ENCODE results near the gene TMEM50B. TPM values are rescaled to one million over a fixed set of nuclear protein-coding genes. Genes with fewer than 3 reads are reported as not detected.

Gene TMEM50B
- total RNA-seq, 6 donors from 2014 or later = 45.1 to 155 (median 68.0) TPM

DNA sequence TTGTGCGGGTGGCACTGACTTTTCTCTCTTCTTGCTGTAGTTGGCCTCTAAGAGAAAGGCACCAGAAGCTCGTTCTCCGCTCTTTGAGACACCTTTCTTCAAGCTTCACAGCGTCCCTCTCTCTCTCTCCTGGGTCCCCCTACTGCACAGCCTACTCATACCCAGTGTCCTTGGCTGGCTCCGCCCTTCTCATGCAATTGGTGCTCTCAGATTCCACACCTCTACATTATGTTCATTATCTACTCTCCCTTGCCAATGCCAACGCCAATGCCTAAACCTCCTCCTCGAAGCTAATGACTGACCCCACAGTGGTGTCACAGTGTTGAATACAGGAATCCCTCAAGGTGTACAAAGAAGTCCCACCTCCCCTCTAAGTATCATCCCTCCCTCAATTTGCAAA lies 16.6 kb upstream of the TMEM50B start:
- no peak for TF ChIP-seq POLR2AphosphoS5 (IDR thresholded peaks at IDR 0.05)
- no peak for TF ChIP-seq CTCF (IDR thresholded peaks at IDR 0.05)
- no peak for TF ChIP-seq POLR2A (IDR thresholded peaks at IDR 0.05)
- TF ChIP-seq EP300 (IDR thresholded peaks at IDR 0.05) = no peak
- H3K4me1 ChIP-seq = peaks cover 0 to 7% (median 6%) of the 10 kb centered on the region in 4 donors
- DNase-seq (no peak), ATAC-seq (ENCODE audit: low FRiP score in 2 of 2) (no peak)
- WGBS, 2 donors = 67 to 75% methylated on average over 7 of the region's 7 CpGs
- no peak overlapping the region for H3K27ac ChIP-seq
- H3K9me3 ChIP-seq = no peaks in the 10 kb centered on the region
- no peaks in the 10 kb centered on the region for H3K36me3 ChIP-seq
- H3K4me3 ChIP-seq = no peak overlapping the region
- H3K27me3 ChIP-seq = no peaks in the 10 kb centered on the region

DNA sequence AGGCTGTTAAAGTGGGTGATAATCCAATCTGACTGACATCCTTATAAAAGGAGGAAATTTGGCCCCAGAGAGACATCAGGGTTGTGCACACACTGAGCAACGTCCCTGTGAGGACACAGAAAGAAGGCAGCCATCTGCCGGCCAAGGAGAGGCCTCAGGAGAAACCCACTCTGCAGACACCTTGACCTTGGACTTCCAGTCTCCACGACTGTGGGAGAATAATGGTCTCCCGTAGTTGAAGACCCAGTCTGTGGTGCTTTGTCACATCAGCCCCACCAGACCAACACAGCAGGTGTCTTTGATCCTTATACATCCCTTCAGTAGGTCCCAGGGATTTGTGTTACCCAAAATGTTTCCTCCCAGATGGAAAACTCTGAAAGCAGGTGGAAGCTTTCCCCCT lies 16.0 kb upstream of the TMEM50B start:
- WGBS, 2 donors = 50 to 54% methylated on average over 4 of the region's 4 CpGs
- TF ChIP-seq CTCF (IDR thresholded peaks at IDR 0.05) (no peak), POLR2AphosphoS5 (IDR thresholded peaks at IDR 0.05) (no peak), POLR2A (IDR thresholded peaks at IDR 0.05) (no peak), EP300 (IDR thresholded peaks at IDR 0.05) (no peak)

DNA sequence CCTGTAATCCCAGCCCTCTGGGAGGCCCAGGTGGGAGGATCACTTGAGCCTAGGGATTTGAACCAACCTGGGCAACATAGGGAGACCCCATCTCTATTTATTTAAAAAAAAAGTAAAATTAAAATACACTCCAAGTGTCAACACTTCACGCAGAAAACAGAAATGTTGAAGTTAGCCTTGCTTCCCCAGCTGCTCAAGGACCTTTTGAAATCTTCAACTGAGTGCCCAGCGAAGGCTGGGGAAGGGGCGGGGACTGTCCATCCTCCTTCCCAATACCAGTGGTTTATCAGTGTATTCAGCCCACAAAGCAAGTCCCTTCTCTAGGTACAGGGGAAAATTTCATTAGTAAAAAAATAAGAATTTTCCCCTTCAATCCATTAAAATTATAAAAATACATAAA lies 14.0 kb upstream of the TMEM50B start:
- Histone ChIP-seq H3K4me3 (no peak overlapping the region), H3K36me3 (no peaks in the 10 kb centered on the region), H3K27me3 (no peaks in the 10 kb centered on the region), H3K9me3 (no peaks in the 10 kb centered on the region), H3K27ac (no peak overlapping the region), H3K4me1 (peaks cover 4 to 14% (median 10%) of the 10 kb centered on the region in 4 donors)
- TF ChIP-seq POLR2AphosphoS5 (IDR thresholded peaks at IDR 0.05) = no peak
- no peak for TF ChIP-seq CTCF (IDR thresholded peaks at IDR 0.05)
- no peak for TF ChIP-seq EP300 (IDR thresholded peaks at IDR 0.05)
- no peak for TF ChIP-seq POLR2A (IDR thresholded peaks at IDR 0.05)
- WGBS, 2 donors = 52 to 67% methylated on average over 3 of the region's 3 CpGs
- DNase-seq (no peak), ATAC-seq (ENCODE audit: low FRiP score in 2 of 2) (no peak)

More for the DNA sequence above, 16.0 kb upstream of the TMEM50B start:
- Histone ChIP-seq H3K4me1 (peaks cover 2 to 11% (median 10%) of the 10 kb centered on the region in 4 donors), H3K27ac (no peak overlapping the region), H3K4me3 (no peak overlapping the region), H3K9me3 (no peaks in the 10 kb centered on the region), H3K36me3 (no peaks in the 10 kb centered on the region), H3K27me3 (no peaks in the 10 kb centered on the region)
- no peak for DNase-seq
- ATAC-seq (ENCODE audit: low FRiP score in 2 of 2) = no peak

- no peaks in the 10 kb centered on the region for H3K36me3 ChIP-seq
- H3K4me3 ChIP-seq = no peak overlapping the region
- TF ChIP-seq CTCF (IDR thresholded peaks at IDR 0.05) = no peak
- no peak for TF ChIP-seq POLR2A (IDR thresholded peaks at IDR 0.05)
- no peak for TF ChIP-seq POLR2AphosphoS5 (IDR thresholded peaks at IDR 0.05)
- TF ChIP-seq EP300 (IDR thresholded peaks at IDR 0.05) = no peak
- WGBS, 2 donors = 49 to 66% methylated on average over 2 of the region's 2 CpGs
- ATAC-seq (ENCODE audit: low FRiP score in 2 of 2) (no peak), DNase-seq (no peak)
- no peaks in the 10 kb centered on the region for H3K9me3 ChIP-seq
- H3K27ac ChIP-seq = no peak overlapping the region
- no peaks in the 10 kb centered on the region for H3K27me3 ChIP-seq
- peaks cover 4 to 14% (median 10%) of the 10 kb centered on the region in 4 donors for H3K4me1 ChIP-seq
Measured at GRCh38 chr21:33492571-33492970, 12.8 kb upstream of the TMEM50B start.

DNA sequence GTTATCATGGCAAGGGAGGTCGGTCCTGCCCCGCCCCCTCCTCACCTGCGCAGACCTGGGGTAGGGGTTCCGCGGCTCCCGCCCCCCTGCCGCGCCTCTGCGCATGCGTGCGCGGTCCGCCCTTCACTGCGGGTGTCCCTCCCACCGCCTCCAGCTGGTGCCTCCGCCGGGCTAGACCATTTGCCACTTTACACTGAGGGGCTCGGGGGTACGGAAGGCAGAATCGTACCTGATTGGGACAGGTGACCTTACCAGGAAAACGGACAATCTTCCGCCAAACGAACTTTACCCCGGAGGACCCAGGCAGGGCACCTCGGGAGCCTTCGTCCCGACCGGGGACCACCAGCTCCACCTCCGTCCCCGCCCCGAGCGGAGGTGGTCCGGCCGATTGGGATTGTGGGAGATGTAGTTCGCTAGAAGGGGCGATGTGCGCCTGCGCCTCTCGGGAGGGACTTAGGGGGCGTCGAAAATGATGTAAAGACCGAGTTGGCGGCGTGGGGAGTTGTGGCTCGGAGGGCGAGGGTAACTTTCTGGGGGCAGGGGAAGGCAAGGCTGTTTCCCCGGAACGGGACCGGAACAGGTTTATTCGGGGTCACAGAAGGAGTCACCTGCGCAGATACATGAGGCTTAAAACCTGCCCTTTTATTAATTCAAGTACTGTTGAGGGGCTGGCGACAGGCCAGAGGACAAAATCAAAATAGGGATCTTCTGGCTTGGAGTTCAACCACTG lies 11.8 kb upstream of the TMEM50B start, which contains the start of gene DNAJC28:
DNAJC28 (minus strand) TSS at position 344 of the 730 bp plus-strand sequence. CDS start 2,323 bp downstream, outside the sequence.
- WGBS, 2 donors = 1% methylated on average over 22 to 29 of the region's 52 CpGs
- peak within 1 kb of the TSS; percentile 75 to 93 (median 84) for H3K27ac ChIP-seq
- peak in 1 of 6 experiments; percentile 7 for TF ChIP-seq CTCF (IDR thresholded peaks at IDR 0.05)
- TF ChIP-seq POLR2A (IDR thresholded peaks at IDR 0.05) = peak in 2 of 4 donors; percentile 50 to 75
- TF ChIP-seq EP300 (IDR thresholded peaks at IDR 0.05) = no peak
- TF ChIP-seq POLR2AphosphoS5 (IDR thresholded peaks at IDR 0.05) = peak; percentile 60 to 82
- H3K36me3 ChIP-seq = no peaks in the 10 kb centered on the region
- H3K4me3 ChIP-seq = peak within 1 kb of the TSS; percentile 60 to 90 (median 83)
- DNase-seq (peak; percentile 93 to 95), ATAC-seq (ENCODE audit: low FRiP score in 2 of 2) (peak; percentile 98 to 99)
- H3K27me3 ChIP-seq = no peaks in the 10 kb centered on the region
- no peaks in the 10 kb centered on the region for H3K9me3 ChIP-seq
- peaks cover 4 to 14% (median 10%) of the 10 kb centered on the region in 4 donors for H3K4me1 ChIP-seq
